Ovary (tissue), 3 donors: ENCODE measurements around the gene POLR2E.

Experiments used
- CTCF ChIP-seq, 3 donors: fragments of 450-650 bp in 2 of 3; fragments of 200-600 bp in 1 of 3; IDR thresholded peaks; one replicate each; pipeline versions ENCODE4 v1.5.1 to v1.8.0; 2016 to 2022; ENCODE audit warnings: antibody characterized with exemption in 3 of 3, mild to moderate bottlenecking in 1 of 3
- EP300 ChIP-seq: sonication (generic); formaldehyde crosslinking; IDR thresholded peaks from one replicate; pipeline ENCODE4 v1.6.1; 2017; ENCODE audit warnings: antibody characterized with exemption
- POLR2A ChIP-seq: fragments of 450-650 bp; IDR thresholded peaks from one replicate; pipeline ENCODE4 v1.6.1; 2017; ENCODE audit warnings: antibody characterized with exemption, mild to moderate bottlenecking, moderate library complexity
- donor health status: DM: no; HTN: no; CAD: no.

- TF ChIP-seq POLR2A = no peak
- no peak for TF ChIP-seq CTCF (IDR thresholded peaks at IDR 0.05)
- TF ChIP-seq EP300 = no peak
Measured at GRCh38 chr19:1133471-1133929, 38.3 kb upstream of the POLR2E start.
